IPS-18c (cell line): ENCODE data around the gene SCGN.

Source experiments
- H3K4me3 ChIP-seq: 2 replicates; pipeline ENCODE4 v1.7.0; 2013; ENCODE audit warnings: low read depth, mild to moderate bottlenecking, low read length, moderate library complexity; ENCODE audit not compliant: insufficient read depth
- H3K9me3 ChIP-seq: one replicate; pipeline ENCODE4 v1.6.1; 2013; ENCODE audit warnings: mild to moderate bottlenecking, low read length, moderate library complexity; ENCODE audit not compliant: control insufficient read depth, insufficient read depth

SCGN gene

GRCh38 chr6:25652007-25652515 is at the start of gene SCGN:
TSS of gene SCGN (plus strand) at chr6:25652215. CDS start at chr6:25652404, 189 bp downstream.
- Histone ChIP-seq H3K9me3 (no peaks in the 10 kb centered on the region), H3K4me3 (peak within 1 kb of the TSS; percentile 38)

GRCh38 chr6:25602674-25602982 is 49.4 kb upstream of the SCGN start:
- no peak overlapping the region for H3K4me3 ChIP-seq
- no peaks in the 10 kb centered on the region for H3K9me3 ChIP-seq

- no peak overlapping the region for H3K4me3 ChIP-seq
- H3K9me3 ChIP-seq, result no peaks in the 10 kb centered on the region
Measured at GRCh38 chr6:25603251-25603650, 48.8 kb upstream of the SCGN start.

GRCh38 chr6:25606151-25606550 is 45.9 kb upstream of the SCGN start:
- no peak overlapping the region for H3K4me3 ChIP-seq
- H3K9me3 ChIP-seq, result no peaks in the 10 kb centered on the region

- H3K9me3 ChIP-seq, result no peaks in the 10 kb centered on the region
- no peak overlapping the region for H3K4me3 ChIP-seq
Measured at GRCh38 chr6:25608558-25609174, 43.3 kb upstream of the SCGN start.

GRCh38 chr6:25612666-25613065 is 39.3 kb upstream of the SCGN start:
- no peak overlapping the region for H3K4me3 ChIP-seq
- H3K9me3 ChIP-seq, result no peaks in the 10 kb centered on the region

- Histone ChIP-seq H3K4me3 (no peak overlapping the region), H3K9me3 (no peaks in the 10 kb centered on the region)
Measured at GRCh38 chr6:25613415-25613814, 38.6 kb upstream of the SCGN start.

GRCh38 chr6:25614052-25614451 is 38.0 kb upstream of the SCGN start:
- Histone ChIP-seq H3K4me3 (no peak overlapping the region), H3K9me3 (no peaks in the 10 kb centered on the region)

- H3K9me3 ChIP-seq, result no peaks in the 10 kb centered on the region
- no peak overlapping the region for H3K4me3 ChIP-seq
Measured at GRCh38 chr6:25615471-25615870, 36.5 kb upstream of the SCGN start.

- Histone ChIP-seq H3K9me3 (no peaks in the 10 kb centered on the region), H3K4me3 (no peak overlapping the region)
Measured at GRCh38 chr6:25617997-25618396, 34.0 kb upstream of the SCGN start.

GRCh38 chr6:25619217-25619616 is 32.8 kb upstream of the SCGN start:
- Histone ChIP-seq H3K9me3 (no peaks in the 10 kb centered on the region), H3K4me3 (no peak overlapping the region)

GRCh38 chr6:25620391-25620790 is 31.6 kb upstream of the SCGN start:
- Histone ChIP-seq H3K4me3 (no peak overlapping the region), H3K9me3 (no peaks in the 10 kb centered on the region)

GRCh38 chr6:25623065-25623464 is 28.9 kb upstream of the SCGN start:
- H3K4me3 ChIP-seq, result no peak overlapping the region
- no peaks in the 10 kb centered on the region for H3K9me3 ChIP-seq

GRCh38 chr6:25623879-25624278 is 28.1 kb upstream of the SCGN start:
- Histone ChIP-seq H3K4me3 (no peak overlapping the region), H3K9me3 (no peaks in the 10 kb centered on the region)

- Histone ChIP-seq H3K4me3 (no peak overlapping the region), H3K9me3 (no peaks in the 10 kb centered on the region)
Measured at GRCh38 chr6:25627001-25627400, 25.0 kb upstream of the SCGN start.

- Histone ChIP-seq H3K9me3 (no peaks in the 10 kb centered on the region), H3K4me3 (no peak overlapping the region)
Measured at GRCh38 chr6:25628471-25629197, 23.4 kb upstream of the SCGN start.

GRCh38 chr6:25629198-25629576 is 22.8 kb upstream of the SCGN start:
- H3K9me3 ChIP-seq, result no peaks in the 10 kb centered on the region
- H3K4me3 ChIP-seq, result no peak overlapping the region

- Histone ChIP-seq H3K9me3 (no peaks in the 10 kb centered on the region), H3K4me3 (no peak overlapping the region)
Measured at GRCh38 chr6:25630508-25631278, 21.3 kb upstream of the SCGN start.
